GM21447 (cell line): ENCODE data around the gene COX17.

Experiments
- ATAC-seq: cut with Tn5 transposase; IDR thresholded peaks from one replicate; pipeline ENCODE4 v1.9.1; 2021; ENCODE audit not compliant: unreplicated experiment

COX17 gene

GRCh38 chr3:119626196-119626595 is 51.0 kb downstream of the COX17 start:
- no peak for ATAC-seq

- ATAC-seq, result no peak
Observed at GRCh38 chr3:119625451-119626153, 51.6 kb downstream of the COX17 start.

- no peak for ATAC-seq
Observed at GRCh38 chr3:119624002-119624720, 53.0 kb downstream of the COX17 start.

GRCh38 chr3:119620899-119621298 is 56.3 kb downstream of the COX17 start:
- no peak for ATAC-seq
